NCI-H1436 treated with DMSO at 0.1 percent for 48 hours (cell line): ENCODE data around the gene BICDL1.
A peak's percentile ranks its signal among the peaks of the same experiment; 100 is the strongest.

ENCODE experiments used
- DNase-seq: peaks from one replicate; lab custom pipeline; 2025; lab: John Stamatoyannopoulos, UW

Gene BICDL1

DNA sequence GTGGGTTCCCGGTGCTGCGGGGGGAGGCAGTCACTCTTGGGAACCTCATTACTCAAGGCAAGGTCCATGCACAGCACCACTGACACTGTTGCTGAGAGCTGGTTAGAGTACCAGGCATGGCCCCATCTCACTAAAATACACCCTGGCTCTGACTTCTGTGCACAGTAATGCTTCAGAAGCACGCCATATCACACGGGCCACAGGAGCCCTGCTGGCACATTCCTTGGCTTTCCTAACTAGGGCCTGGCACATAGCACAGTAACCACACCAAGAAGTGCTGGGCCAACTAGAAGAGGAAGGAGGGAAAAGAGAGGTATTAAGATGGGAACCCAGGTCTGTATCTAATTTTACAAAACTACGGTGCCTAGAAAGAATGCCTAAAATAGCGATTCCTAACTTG, 141.0 kb downstream of the BICDL1 start:
- DNase-seq = no peak

- DNase-seq = no peak
These were observed 142.1 kb downstream of the BICDL1 start for GRCh38 chr12:120131116-120131515.

DNA sequence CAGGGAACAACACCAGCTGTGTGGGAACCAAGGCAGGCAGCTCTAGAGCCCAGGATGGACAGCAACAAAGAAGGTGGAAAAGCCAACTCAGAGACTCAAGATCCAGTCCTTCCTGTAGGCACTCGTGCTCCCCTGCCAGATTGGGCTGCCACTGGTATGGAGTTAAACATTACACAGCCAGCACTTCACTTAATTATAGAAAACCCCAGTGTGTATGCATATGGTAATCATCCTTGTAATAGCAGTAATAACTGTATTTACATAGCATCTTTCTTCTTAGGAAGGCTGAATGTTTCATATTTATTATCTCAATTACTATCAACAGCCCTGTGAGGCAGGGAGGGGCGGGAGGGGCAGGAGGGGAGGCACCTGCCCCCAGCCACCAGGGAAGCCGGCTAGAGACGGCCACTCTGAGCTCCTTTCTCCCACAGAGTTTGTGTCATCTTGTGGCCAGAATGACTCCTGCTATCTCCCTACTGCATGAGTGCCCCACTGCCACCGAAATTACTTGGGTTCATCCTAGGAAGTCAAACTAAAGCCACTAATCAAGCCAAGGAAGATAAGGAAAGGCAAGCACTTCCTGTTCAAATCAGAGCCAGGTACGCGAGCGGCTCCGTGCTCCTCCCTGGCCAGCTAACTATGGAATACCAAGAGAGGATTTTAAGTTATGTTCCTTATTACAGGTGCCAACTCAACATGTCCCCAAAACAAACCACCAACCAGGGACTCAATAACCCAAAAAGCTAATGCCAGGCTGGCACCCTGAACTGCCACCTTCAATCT, 143.2 kb downstream of the BICDL1 start:
- peak; percentile 76 for DNase-seq

- DNase-seq = no peak
These were observed 143.9 kb downstream of the BICDL1 start for GRCh38 chr12:120132863-120133385.

- DNase-seq = no peak
These were observed 145.4 kb downstream of the BICDL1 start for GRCh38 chr12:120134307-120134980.

GRCh38 chr12:120136093-120136770, 147.2 kb downstream of the BICDL1 start:
- DNase-seq = no peak

- DNase-seq = no peak
These were observed 148.8 kb downstream of the BICDL1 start for GRCh38 chr12:120137833-120138232.

GRCh38 chr12:120138366-120138765, 149.3 kb downstream of the BICDL1 start:
- no peak for DNase-seq

DNA sequence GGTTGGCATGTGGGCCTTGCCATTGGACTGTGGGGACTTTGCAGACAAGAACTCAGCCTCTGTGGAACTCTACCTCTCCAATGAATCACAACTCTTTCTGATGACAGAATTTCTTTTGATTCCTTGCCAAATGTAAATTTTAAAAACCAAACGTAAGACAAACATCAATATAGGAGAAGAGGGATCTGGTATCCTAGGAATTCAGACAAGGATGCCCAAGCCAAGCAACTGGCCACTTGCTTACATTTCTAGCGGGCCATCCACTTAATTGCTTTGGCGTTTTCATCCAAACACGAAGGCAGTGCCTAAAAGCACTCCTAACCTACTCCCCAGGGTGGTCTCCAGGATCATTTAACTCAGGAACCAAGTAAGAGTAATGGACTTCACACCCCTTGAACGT, 150.9 kb downstream of the BICDL1 start:
- no peak for DNase-seq

- no peak for DNase-seq
These were observed 151.6 kb downstream of the BICDL1 start for GRCh38 chr12:120140603-120141002.

DNA sequence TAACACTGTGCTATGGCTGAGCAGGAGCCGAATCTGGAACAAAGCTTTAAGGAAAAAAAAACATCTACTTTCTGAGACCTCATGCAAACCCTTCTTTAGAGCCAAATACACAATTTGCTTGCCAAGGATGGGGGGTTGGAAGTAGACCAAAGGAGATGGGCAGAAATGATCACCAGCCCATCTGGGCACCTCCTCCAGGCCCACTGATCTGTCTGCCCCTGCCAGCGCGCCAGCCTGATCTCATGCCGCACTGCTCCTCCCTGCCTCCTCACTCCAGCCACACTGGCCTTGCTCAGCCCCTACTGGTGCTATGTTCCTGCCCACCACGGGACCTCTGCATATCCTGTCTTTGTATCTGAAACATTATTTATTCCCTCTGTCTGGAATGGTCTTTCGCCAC, 152.3 kb downstream of the BICDL1 start:
- no peak for DNase-seq

DNA sequence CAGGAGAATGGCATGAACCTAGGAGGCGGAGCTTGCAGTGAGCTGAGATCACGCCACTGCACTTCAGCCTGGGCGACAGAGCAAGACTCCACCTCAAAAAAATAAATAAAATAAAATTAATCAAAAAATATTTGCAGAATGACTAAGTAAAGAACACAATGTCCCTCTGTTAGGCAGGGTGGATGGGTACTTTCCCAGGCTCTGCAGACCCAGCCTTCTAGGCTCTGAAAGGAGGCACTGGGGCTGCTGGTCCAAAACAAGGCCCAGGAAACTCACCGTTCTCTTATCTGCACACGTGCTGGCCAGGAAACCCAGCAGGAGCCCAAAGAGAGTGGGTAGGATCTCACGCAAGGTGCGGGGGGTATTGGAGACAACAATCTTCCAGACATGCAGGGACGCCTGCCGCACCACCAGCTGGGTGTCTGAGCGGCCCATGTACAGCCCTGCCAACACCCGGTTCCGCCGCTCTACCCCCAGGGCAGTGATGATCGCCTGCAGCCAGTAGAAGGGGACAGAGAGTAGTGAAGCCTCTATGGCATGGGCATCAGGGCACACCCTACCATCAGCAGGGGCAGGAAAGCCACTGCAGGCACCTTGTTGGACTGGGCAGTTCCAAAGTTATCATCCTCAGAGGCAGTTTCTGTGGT, 153.3 kb downstream of the BICDL1 start:
- no peak for DNase-seq
